ENCODE measurements around the gene SMAD7.
A peak's percentile ranks its signal among the peaks of the same experiment; 100 is the strongest.

SMAD7 gene

GRCh38 chr18:48950536-48951447, at the start of gene SMAD7:
TSS of gene SMAD7 (minus strand) at chr18:48950965. CDS start at chr18:48950424, 541 bp downstream.
- no peak for DNase-seq (ENCODE audit: low spot score)

- no peak for DNase-seq (ENCODE audit: low spot score)
Observed at GRCh38 chr18:48999569-48999968, 48.8 kb upstream of the SMAD7 start.

GRCh38 chr18:48997985-48998831, 47.4 kb upstream of the SMAD7 start:
- DNase-seq (ENCODE audit: low spot score) = peak; percentile 86

- no peak for DNase-seq (ENCODE audit: low spot score)
Observed at GRCh38 chr18:48997681-48997984, 46.9 kb upstream of the SMAD7 start.

GRCh38 chr18:48996901-48997463, 46.2 kb upstream of the SMAD7 start:
- peak; percentile 69 for DNase-seq (ENCODE audit: low spot score)

- no peak for DNase-seq (ENCODE audit: low spot score)
Observed at GRCh38 chr18:48996041-48996440, 45.3 kb upstream of the SMAD7 start.

- DNase-seq (ENCODE audit: low spot score) = no peak
Observed at GRCh38 chr18:48994926-48995835, 44.4 kb upstream of the SMAD7 start.

GRCh38 chr18:48994044-48994651, 43.4 kb upstream of the SMAD7 start:
- DNase-seq (ENCODE audit: low spot score) = no peak

- no peak for DNase-seq (ENCODE audit: low spot score)
Observed at GRCh38 chr18:48993586-48993985, 42.8 kb upstream of the SMAD7 start.

- DNase-seq (ENCODE audit: low spot score) = peak; percentile 29
Observed at GRCh38 chr18:48992791-48993555, 42.2 kb upstream of the SMAD7 start.

- DNase-seq (ENCODE audit: low spot score) = no peak
Observed at GRCh38 chr18:48992133-48992532, 41.4 kb upstream of the SMAD7 start.

GRCh38 chr18:48991676-48992075, 40.9 kb upstream of the SMAD7 start:
- DNase-seq (ENCODE audit: low spot score) = no peak

GRCh38 chr18:48991319-48991660, 40.5 kb upstream of the SMAD7 start:
- no peak for DNase-seq (ENCODE audit: low spot score)

- DNase-seq (ENCODE audit: low spot score) = peak; percentile 52
Observed at GRCh38 chr18:48990481-48991318, 39.9 kb upstream of the SMAD7 start.

- no peak for DNase-seq (ENCODE audit: low spot score)
Observed at GRCh38 chr18:48989304-48990303, 38.8 kb upstream of the SMAD7 start.

GRCh38 chr18:48988508-48989303, 37.9 kb upstream of the SMAD7 start:
- DNase-seq (ENCODE audit: low spot score) = no peak

GRCh38 chr18:48987821-48988220, 37.1 kb upstream of the SMAD7 start:
- DNase-seq (ENCODE audit: low spot score) = no peak
